Measurements from ENCODE around the gene PASD1.
"Not testable (repeated sequence)": the region's sequence is repeated elsewhere in the genome, so short reads cannot be mapped to it uniquely, and the experiment has no call there.

Gene PASD1

GRCh38 chrX:151552743-151553142, 10.7 kb upstream of the PASD1 start:
- Histone ChIP-seq H3K27ac (ENCODE audit: poor library complexity, severe bottlenecking) (no peak overlapping the region), H3K4me1 (ENCODE audit: insufficient read depth, poor library complexity, severe bottlenecking) (no peaks in the 10 kb centered on the region), H3K27me3 (ENCODE audit: insufficient read depth, poor library complexity, severe bottlenecking) (no peaks in the 10 kb centered on the region), H3K9me3 (ENCODE audit: severe bottlenecking) (no peaks in the 10 kb centered on the region), H3K4me3 (ENCODE audit: severe bottlenecking) (no peak overlapping the region), H3K36me3 (ENCODE audit: low read depth) (no peaks in the 10 kb centered on the region)
- DNase-seq (ENCODE audit: low spot score), result no peak
- TF ChIP-seq CTCF (IDR thresholded peaks at IDR 0.05; ENCODE audit: poor library complexity, severe bottlenecking), result no peak
- no peak for ATAC-seq (ENCODE audit: low read depth)

GRCh38 chrX:151555301-151555700, 8.2 kb upstream of the PASD1 start:
- H3K36me3 ChIP-seq (ENCODE audit: low read depth); H3K4me1 ChIP-seq (ENCODE audit: insufficient read depth, poor library complexity, severe bottlenecking); H3K9me3 ChIP-seq (ENCODE audit: severe bottlenecking); H3K27ac ChIP-seq (ENCODE audit: poor library complexity, severe bottlenecking); H3K27me3 ChIP-seq (ENCODE audit: insufficient read depth, poor library complexity, severe bottlenecking); DNase-seq (ENCODE audit: low spot score); ATAC-seq (ENCODE audit: low read depth); H3K4me3 ChIP-seq (ENCODE audit: severe bottlenecking): not testable (repeated sequence)

GRCh38 chrX:151562485-151562884, 990 bp upstream of the PASD1 start:
- not testable (repeated sequence) for DNase-seq (ENCODE audit: low spot score); H3K4me3 ChIP-seq (ENCODE audit: severe bottlenecking); H3K36me3 ChIP-seq (ENCODE audit: low read depth); H3K4me1 ChIP-seq (ENCODE audit: insufficient read depth, poor library complexity, severe bottlenecking); ATAC-seq (ENCODE audit: low read depth); H3K27ac ChIP-seq (ENCODE audit: poor library complexity, severe bottlenecking); H3K9me3 ChIP-seq (ENCODE audit: severe bottlenecking); H3K27me3 ChIP-seq (ENCODE audit: insufficient read depth, poor library complexity, severe bottlenecking)

GRCh38 chrX:151563003-151563402, 472 bp upstream of the PASD1 start:
- not testable (repeated sequence) for H3K9me3 ChIP-seq (ENCODE audit: severe bottlenecking); H3K27me3 ChIP-seq (ENCODE audit: insufficient read depth, poor library complexity, severe bottlenecking)

GRCh38 chrX:151564035-151564434, 560 bp downstream of the PASD1 start:
- TF ChIP-seq CTCF (IDR thresholded peaks at IDR 0.05; ENCODE audit: poor library complexity, severe bottlenecking), result no peak
- no peaks in the 10 kb centered on the region for H3K4me1 ChIP-seq (ENCODE audit: insufficient read depth, poor library complexity, severe bottlenecking)
- H3K27me3 ChIP-seq (ENCODE audit: insufficient read depth, poor library complexity, severe bottlenecking), result no peaks in the 10 kb centered on the region
- no peak overlapping the region for H3K27ac ChIP-seq (ENCODE audit: poor library complexity, severe bottlenecking)
- H3K4me3 ChIP-seq (ENCODE audit: severe bottlenecking), result no peak overlapping the region
- no peak for ATAC-seq (ENCODE audit: low read depth)
- no peaks in the 10 kb centered on the region for H3K9me3 ChIP-seq (ENCODE audit: severe bottlenecking)
- no peaks in the 10 kb centered on the region for H3K36me3 ChIP-seq (ENCODE audit: low read depth)
- DNase-seq (ENCODE audit: low spot score), result no peak

More at GRCh38 chrX:151563003-151563402, 472 bp upstream of the PASD1 start:
- H3K27ac ChIP-seq (ENCODE audit: poor library complexity, severe bottlenecking); H3K36me3 ChIP-seq (ENCODE audit: low read depth); H3K4me1 ChIP-seq (ENCODE audit: insufficient read depth, poor library complexity, severe bottlenecking); ATAC-seq (ENCODE audit: low read depth); DNase-seq (ENCODE audit: low spot score); H3K4me3 ChIP-seq (ENCODE audit: severe bottlenecking): not testable (repeated sequence)

- not testable (repeated sequence) for H3K4me1 ChIP-seq (ENCODE audit: insufficient read depth, poor library complexity, severe bottlenecking); DNase-seq (ENCODE audit: low spot score); H3K4me3 ChIP-seq (ENCODE audit: severe bottlenecking); H3K36me3 ChIP-seq (ENCODE audit: low read depth); H3K9me3 ChIP-seq (ENCODE audit: severe bottlenecking); H3K27me3 ChIP-seq (ENCODE audit: insufficient read depth, poor library complexity, severe bottlenecking); H3K27ac ChIP-seq (ENCODE audit: poor library complexity, severe bottlenecking); ATAC-seq (ENCODE audit: low read depth)
Observed at GRCh38 chrX:151566872-151567271, 3.4 kb downstream of the PASD1 start.

- Histone ChIP-seq H3K4me3 (ENCODE audit: severe bottlenecking) (no peak overlapping the region), H3K9me3 (ENCODE audit: severe bottlenecking) (no peaks in the 10 kb centered on the region), H3K27ac (ENCODE audit: poor library complexity, severe bottlenecking) (no peak overlapping the region), H3K36me3 (ENCODE audit: low read depth) (no peaks in the 10 kb centered on the region), H3K4me1 (ENCODE audit: insufficient read depth, poor library complexity, severe bottlenecking) (no peaks in the 10 kb centered on the region), H3K27me3 (ENCODE audit: insufficient read depth, poor library complexity, severe bottlenecking) (no peaks in the 10 kb centered on the region)
- TF ChIP-seq CTCF (IDR thresholded peaks at IDR 0.05; ENCODE audit: poor library complexity, severe bottlenecking), result no peak
- DNase-seq (ENCODE audit: low spot score), result no peak
- ATAC-seq (ENCODE audit: low read depth), result no peak
Observed at GRCh38 chrX:151570561-151570960, 7.1 kb downstream of the PASD1 start.

GRCh38 chrX:151593384-151593783, 29.9 kb downstream of the PASD1 start:
- not testable (repeated sequence) for H3K27ac ChIP-seq (ENCODE audit: poor library complexity, severe bottlenecking); H3K4me3 ChIP-seq (ENCODE audit: severe bottlenecking); H3K36me3 ChIP-seq (ENCODE audit: low read depth); ATAC-seq (ENCODE audit: low read depth); DNase-seq (ENCODE audit: low spot score); H3K9me3 ChIP-seq (ENCODE audit: severe bottlenecking); H3K4me1 ChIP-seq (ENCODE audit: insufficient read depth, poor library complexity, severe bottlenecking); H3K27me3 ChIP-seq (ENCODE audit: insufficient read depth, poor library complexity, severe bottlenecking)
